HG03378 (cell line): Measurements from ENCODE around the gene EIF3CL.
"Not testable (repeated sequence)": the region's sequence is repeated elsewhere in the genome, so short reads cannot be mapped to it uniquely, and the experiment has no call there.

Source experiments
- ATAC-seq: cut with Tn5 transposase; IDR thresholded peaks from one replicate; pipeline ENCODE4 v1.9.1; 2021; ENCODE audit warnings: mild to moderate bottlenecking, moderate library complexity; ENCODE audit not compliant: unreplicated experiment

Gene EIF3CL, protein sequence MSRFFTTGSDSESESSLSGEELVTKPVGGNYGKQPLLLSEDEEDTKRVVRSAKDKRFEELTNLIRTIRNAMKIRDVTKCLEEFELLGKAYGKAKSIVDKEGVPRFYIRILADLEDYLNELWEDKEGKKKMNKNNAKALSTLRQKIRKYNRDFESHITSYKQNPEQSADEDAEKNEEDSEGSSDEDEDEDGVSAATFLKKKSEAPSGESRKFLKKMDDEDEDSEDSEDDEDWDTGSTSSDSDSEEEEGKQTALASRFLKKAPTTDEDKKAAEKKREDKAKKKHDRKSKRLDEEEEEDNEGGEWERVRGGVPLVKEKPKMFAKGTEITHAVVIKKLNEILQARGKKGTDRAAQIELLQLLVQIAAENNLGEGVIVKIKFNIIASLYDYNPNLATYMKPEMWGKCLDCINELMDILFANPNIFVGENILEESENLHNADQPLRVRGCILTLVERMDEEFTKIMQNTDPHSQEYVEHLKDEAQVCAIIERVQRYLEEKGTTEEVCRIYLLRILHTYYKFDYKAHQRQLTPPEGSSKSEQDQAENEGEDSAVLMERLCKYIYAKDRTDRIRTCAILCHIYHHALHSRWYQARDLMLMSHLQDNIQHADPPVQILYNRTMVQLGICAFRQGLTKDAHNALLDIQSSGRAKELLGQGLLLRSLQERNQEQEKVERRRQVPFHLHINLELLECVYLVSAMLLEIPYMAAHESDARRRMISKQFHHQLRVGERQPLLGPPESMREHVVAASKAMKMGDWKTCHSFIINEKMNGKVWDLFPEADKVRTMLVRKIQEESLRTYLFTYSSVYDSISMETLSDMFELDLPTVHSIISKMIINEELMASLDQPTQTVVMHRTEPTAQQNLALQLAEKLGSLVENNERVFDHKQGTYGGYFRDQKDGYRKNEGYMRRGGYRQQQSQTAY

DNA sequence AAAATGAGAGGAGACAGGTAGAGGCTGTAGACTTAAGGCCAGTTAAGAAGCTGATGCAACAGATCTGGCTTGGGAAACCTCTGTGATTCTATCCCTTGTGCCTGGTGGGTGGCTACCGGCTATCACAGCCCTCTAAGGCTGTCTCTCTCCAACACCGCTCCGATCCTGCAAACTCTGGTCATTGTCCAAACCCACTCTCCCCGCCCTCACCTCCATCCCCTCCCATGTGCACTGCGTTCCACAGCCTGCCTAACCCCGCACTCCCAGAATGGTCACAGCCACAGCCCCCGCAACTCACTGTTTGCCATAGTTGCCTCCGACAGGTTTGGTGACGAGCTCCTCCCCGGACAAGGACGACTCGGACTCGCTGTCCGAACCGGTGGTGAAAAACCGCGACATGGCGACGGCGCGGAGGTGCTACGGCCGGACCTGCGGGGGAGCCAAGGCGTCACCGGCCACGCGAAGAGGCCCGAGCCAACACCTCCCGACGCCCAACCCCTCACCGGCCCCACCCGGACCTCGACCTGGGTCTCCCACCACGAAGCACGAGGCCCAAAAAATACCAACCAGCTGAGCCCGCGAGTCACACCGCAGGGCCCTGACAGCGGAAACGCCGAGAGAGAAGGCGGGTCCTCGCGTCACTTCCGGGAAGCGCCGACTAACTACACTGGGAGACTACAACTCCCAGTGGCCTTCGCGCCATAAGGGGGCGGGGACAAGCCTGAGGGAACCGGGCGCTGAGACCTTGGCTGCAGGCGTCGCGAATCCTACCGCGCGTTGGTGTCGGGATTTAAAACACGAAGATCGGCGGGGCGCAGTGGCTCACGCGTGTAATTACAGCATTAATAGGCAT lies at the start of gene EIF3CL:
TSS of gene EIF3CL (minus strand) at position 622 of the 853 bp plus-strand sequence. CDS start at position 399, 223 bp downstream.
- ATAC-seq, result peak; percentile 96

DNA sequence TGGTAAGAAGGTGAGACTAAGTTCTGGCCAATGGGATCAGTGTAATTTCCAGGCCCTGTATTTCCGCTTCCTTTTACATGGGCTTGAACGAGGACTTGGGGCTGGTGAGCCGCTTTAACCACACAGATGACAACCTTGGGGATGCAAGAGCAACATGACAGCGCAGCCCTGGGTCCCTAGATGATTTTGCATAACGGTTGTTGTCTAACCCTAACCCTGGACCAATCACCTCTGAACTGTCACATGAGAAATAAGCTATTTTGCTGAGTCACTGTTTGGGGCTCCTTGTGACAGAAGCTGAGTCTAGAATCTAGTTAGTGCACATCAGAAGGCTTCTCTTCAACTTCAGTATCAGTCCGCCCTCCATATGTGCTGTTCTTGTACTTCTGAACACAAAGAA lies 43.4 kb upstream of the EIF3CL start:
- ATAC-seq, result not testable (repeated sequence)

DNA sequence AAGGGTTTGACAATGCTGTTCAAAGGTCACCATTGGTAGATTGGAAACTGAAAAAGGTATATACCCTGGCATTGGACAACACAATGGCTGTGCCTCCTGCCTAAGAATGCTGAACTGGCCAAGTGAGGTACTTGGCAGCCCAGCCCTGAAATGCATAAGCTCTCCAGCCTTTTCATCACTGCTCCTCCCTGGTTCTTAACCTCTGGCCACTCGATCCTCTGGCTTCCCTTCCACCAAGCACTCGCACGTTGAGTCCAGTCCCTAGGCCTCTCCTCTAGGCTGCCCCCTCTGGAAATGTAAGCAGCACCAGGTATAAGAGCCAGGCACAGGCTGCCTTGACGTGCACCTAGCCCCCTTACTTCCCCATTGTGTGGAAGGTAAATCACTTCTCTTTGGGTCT lies 42.7 kb upstream of the EIF3CL start:
- not testable (repeated sequence) for ATAC-seq

DNA sequence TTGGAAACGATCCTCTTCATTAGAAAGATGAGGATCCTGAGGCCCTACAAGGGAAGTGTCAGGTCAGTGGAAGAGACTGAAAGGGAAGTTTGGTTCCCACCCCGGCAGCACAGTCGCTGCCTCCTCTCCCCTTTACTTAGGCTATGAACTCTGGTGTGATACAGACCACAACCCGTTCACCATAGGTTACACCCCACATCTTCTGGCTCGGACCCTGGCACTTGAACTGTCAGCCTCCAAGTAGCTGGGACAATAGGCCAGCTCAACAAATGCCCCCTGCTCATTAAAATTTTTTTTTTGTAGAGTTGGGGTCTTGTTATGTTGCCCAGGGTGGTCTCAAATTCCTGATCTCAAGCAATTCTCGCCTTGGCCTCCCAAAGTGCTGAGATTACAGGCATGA lies 40.3 kb upstream of the EIF3CL start:
- ATAC-seq, result not testable (repeated sequence)

DNA sequence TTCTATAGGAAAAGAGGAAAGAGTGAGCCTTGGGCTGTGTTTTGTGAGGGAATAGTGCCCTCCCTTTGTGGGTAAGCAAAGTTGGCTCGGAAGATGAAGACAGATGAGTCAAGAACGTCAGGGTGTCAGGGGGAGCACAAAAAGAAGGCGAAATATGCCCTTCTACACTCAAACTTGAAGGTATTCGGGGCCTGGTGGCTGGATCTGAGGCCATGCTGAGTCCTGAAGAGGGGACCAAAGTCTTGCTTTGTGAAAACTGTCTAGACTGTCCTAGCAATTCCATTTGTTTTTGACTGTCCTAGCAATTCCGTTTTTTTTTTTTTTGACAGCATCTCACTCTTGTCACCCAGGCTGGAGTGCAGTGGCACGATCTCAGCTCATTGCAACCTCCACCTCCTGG lies 35.3 kb upstream of the EIF3CL start:
- not testable (repeated sequence) for ATAC-seq

DNA sequence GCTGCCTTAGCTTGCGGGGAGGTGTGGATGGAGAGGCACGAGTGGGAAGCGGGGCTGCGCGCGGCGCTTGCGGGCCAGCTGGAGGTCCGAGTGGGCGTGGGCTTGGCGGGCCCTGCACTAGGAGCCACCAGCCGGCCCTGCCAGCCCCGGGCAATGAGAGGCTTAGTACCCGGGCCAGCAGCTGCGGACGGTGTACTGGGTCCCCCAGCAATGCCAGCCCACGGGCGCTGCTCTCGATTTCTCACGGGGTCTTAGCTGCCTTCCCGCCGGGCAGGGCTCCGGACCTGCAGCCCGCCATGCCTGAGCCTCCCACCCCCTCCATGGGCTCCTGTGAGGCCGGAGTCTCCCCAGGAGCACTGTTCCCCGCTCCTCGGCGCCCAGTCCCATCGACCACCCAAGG lies 31.7 kb upstream of the EIF3CL start:
- ATAC-seq, result not testable (repeated sequence)

DNA sequence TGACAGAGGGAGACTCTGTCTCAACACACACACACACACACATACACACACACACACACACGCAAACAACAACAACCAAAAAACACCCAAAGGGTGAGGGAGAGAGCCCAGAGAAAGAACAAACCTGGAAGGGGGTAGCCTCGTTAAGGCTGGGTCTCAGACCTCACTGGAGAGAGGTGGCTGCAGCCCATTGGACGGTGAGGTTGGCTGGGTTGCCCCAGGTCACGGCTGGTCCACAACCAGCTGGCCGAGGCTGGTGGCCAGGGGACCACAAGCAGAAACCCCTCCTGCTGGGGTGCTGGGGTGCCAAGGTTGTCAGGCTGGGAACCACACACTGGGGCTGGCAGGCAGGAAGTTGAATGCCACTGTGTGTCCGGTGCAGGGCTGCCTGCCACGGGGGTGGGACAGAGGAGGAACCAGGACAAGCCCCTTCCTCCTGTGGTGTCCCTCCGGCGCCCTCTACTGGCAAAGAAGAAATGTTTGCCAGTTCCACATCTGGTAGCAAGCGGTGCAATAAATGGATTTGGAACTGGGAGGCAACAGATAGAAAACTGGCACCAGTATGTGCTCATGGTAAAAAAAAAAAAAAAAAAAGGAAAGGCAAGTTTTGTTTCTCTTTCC lies 22.5 kb upstream of the EIF3CL start:
- ATAC-seq, result not testable (repeated sequence)

DNA sequence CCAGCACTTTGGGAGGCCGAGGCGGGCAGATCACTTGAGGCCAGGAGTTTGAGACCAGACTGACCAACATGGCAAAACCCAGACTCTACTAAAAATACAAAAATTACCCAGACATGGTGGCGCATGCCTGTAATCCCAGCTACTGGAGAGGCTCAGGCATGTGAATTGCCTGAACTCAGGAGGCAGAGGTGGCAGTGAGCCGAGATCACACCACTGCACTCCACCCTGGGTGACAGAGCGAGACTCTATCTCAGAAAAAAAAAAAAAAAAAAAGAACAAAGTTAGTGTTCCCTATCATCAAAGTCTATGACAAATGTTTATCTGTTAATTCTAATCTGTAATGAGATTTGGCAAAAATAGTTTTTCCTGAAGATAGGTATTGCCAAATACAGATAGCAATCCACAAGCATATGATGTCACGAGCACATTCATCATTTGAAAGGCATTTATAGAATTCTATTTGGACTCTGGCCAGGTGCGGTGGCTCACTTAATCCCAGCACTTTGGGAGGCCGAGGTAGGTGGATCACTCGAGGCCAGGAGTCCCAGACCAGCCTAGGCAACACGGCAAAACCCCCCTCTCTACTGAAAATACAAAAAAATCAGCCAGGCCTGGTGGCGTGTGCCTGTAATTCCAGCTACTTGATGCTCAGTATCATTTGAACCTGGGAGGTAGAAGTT lies 17.6 kb upstream of the EIF3CL start:
- ATAC-seq, result not testable (repeated sequence)

DNA sequence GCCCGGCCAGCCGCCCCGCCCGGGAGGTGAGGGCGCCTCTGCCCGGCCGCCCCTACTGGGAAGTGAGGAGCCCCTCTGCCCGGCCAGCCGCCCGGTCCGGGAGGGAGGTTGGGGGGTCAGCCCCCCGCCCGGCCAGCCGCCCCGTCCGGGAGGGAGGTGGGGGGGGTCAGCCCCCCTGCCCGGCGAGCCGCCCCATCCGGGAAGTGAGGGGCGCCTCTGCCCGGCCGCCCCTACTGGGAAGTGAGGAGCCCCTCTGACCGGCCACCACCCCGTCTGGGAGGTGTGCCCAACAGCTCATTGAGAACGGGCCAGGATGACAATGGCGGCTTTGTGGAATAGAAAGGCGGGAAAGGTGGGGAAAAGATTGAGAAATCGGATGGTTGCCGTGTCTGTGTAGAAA lies 13.4 kb upstream of the EIF3CL start:
- ATAC-seq, result not testable (repeated sequence)

DNA sequence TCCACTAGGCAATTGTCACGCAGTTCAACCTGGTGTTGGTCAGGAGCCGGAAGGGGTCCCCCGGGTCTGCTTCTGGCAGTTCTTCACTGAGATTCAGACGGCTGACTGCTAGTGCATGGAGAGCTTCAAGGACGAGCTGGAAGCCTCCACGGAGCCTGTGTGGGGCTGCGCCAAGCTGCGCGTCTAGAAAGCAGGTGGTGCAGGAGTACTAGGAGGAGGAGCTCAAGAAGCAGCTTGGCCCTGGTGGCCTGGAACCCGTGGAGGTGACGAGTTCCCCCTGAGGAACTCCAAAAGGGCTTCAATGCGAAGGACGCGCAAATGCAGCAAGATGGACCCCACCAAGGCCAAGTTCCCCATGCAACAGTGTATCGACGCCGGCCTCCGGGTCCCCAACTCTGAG lies 10.9 kb upstream of the EIF3CL start:
- not testable (repeated sequence) for ATAC-seq

DNA sequence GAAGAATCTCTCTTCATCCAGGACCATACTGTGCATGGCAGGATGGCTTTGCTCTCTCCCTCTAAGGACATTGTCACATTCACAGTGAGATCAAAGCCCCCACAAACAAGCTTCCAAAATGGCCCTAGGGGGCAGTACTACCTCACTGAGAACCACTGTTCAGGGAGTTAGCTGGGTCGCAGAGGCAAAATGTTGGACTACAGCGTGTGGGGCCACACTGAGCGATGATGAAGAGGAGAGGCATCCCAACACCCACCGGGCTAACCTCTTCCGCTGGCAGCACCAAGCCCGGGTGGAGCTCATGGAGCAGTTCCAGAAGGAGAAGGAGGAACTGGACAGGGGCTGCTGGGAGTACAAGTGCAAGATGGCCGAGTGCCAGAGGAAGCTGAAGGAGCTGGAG lies 9.9 kb upstream of the EIF3CL start:
- ATAC-seq, result not testable (repeated sequence)

DNA sequence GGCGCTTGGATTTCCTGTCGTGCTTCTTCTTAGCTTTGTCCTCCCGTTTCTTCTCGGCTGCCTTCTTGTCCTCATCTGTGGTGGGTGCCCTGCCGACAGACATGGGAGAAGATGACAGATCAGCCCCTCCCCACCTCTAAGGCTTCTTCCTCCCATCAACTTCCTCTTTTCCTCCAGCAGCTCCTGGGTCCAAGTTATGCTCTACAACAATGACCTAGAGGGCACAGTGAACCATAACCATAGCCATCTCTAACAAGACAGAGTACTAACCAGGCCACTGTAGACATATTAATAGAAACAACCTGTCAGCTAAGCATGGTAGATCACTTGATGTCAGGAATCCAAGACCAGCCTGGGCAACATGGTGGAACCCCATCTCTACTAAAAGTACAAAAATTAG lies 11.6 kb downstream of the EIF3CL start:
- ATAC-seq, result not testable (repeated sequence)

DNA sequence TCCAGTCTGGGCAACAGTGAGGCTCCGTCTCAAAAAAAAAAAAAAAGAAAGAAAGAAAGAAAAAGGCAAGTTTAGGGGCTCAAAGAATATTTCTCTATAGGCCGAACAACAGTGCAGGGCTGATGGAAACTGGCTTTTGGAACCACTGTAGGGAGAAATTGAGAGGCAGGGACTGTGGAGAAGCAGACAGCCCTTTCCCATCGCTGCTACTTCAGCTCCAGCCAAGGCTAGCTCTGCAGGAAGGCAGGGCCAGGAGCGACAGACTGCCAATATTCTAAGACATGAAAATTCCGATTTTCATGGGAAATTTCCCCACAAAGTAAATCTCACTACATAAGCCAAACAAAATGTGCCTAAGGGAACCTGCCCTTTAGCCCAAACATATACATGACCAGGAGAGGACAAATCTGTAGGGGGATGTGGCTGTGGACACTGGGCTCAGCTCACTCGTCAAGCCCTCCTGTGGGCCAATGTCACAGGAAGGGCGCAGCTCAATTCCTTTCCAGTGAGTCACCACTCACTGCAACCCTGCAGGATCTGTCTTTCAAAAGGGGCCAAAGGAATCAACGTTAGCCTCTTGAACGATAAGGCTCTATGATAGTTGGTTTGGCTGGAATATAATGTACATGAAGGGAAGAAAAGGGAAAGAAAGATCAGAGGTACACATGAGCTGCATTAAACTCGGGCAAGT lies 21.3 kb downstream of the EIF3CL start:
- ATAC-seq, result not testable (repeated sequence)

DNA sequence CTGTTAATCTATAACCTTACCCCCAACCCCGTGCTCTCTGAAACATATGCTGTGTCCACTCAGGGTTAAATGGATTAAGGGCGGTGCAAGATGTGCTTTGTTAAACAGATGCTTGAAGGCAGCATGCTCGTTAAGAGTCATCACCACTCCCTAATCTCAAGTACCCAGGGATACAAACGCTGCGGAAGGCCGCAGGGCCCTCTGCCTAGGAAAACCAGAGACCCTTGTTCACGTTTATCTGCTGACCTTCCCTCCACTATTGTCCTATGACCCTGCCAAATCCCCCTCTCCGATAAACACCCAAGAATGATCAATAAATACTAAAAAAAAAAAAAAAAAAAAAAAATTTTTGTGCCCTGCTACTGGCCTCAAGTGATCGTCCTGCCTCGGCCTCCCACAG lies 25.8 kb downstream of the EIF3CL start:
- ATAC-seq, result not testable (repeated sequence)

DNA sequence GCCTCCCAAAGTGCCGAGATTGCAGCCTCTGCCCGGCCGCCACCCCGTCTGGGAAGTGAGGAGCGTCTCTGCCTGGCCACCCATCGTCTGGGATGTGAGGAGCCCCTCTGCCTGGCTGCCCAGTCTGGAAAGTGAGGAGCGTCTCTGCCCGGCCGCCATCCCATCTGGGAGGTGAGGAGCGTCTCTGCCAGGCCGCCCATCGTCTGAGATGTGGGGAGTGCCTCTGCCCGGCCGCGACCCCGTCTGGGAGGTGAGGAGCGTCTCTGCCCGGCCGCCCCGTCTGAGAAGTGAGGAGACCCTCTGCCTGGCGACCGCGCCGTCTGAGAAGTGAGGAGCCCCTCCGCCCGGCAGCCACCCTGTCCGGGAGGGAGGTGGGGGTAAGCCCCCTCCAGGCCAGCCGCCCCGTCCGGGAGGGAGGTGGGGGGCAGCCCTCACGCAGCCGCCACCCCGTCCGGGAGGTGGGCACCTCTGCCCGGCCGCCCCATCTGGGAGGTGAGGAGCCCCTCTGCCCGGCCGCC lies 26.5 kb downstream of the EIF3CL start:
- ATAC-seq, result not testable (repeated sequence)

DNA sequence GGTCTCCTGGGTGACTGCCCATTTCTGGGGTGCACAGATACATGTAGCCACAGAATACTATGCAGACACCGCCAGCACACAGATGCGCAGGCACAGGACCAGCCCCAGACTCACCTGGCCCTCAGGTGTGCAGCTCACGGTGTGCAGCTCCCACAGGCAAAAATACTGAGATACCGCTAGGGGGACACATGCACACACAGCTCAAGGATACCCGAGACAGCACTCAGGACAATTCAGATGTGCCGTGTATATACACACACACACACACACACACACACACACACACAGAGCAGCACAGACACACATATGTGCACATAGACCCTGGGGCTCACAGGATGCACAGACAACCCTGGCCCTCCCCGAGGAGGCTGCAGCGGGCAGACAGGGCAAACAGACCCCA lies 28.5 kb downstream of the EIF3CL start:
- not testable (repeated sequence) for ATAC-seq

DNA sequence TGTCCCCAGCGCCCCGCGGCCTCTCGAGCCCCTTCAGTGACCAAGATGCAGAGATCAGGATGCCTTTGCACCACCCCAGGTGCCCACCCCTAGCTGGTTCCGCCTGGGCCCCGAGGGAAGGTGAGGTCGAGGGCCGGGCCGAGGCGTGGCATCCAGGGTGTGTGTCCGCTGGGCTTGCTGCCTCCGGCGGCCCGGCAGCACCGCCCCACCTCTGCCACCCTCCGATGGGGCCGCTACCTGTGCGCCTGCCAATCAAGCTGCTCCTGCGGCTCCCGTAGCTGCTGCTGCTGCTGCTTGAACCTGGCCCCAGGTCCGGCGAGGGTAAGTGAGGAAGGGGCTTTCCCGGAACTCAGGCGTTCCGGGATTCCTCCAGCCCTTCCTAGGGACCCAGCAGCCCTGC lies 29.4 kb downstream of the EIF3CL start:
- not testable (repeated sequence) for ATAC-seq

DNA sequence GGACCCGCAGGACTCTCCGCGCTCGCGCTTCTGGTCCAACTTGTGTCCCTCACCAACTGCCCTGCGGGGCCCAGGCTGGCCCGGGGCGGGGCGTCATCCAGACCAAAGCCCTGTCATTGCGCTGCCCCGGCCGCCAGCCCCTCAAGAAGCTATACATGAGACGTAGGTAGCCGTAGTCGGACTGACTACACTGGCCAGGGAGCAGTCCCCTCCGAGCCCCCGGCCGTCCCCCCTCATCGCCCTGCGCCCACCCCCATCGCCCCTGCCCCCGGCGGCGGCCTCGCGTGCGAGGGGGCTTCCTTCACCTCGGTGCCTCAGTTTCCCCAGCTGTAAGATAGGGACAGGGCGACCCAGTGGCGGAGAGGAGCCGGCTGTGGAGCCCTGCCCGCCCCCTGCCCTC lies 35.7 kb downstream of the EIF3CL start:
- ATAC-seq, result not testable (repeated sequence)
